Psoas muscle (tissue), 8 donors: Measurements from ENCODE around the gene RGS8. TPM values are rescaled to one million over a fixed set of nuclear protein-coding genes. Genes with fewer than 3 reads are reported as not detected.

Source experiments
- ATAC-seq, 4 donors: fragments of 200-7000 bp; cut with Tn5 transposase; one replicate each; pipeline ENCODE4 v1.9.1; 2020; ENCODE audit warnings: moderate library complexity in 3 of 4, mild to moderate bottlenecking in 2 of 4
- DNase-seq, 2 donors: peaks; one replicate each; pipeline ENCODE4 v3.0.0-alpha.2; 2020
- H3K27ac ChIP-seq: fragments of 200-600 bp; one replicate; pipeline ENCODE4 v1.8.0; 2022
- H3K27me3 ChIP-seq, 3 donors: fragments of 200-600 bp in 1 of 3; one replicate each; pipeline versions ENCODE4 v1.6.1 to v1.8.0; 2013 to 2022; ENCODE audit warnings: low read length in 2 of 3, mild to moderate bottlenecking in 2 of 3, moderate library complexity in 1 of 3; ENCODE audit not compliant: insufficient read depth in 3 of 3
- H3K36me3 ChIP-seq, 2 donors: fragments of 200-600 bp in 1 of 2; one replicate each; pipeline versions ENCODE4 v1.6.1 to v1.8.0; 2013 to 2022; ENCODE audit warnings: low read depth in 1 of 2, mild to moderate bottlenecking in 1 of 2, moderate library complexity in 1 of 2; ENCODE audit not compliant: insufficient read depth in 1 of 2
- H3K4me1 ChIP-seq: fragments of 200-600 bp; one replicate; pipeline ENCODE4 v1.8.0; 2022
- H3K4me3 ChIP-seq: fragments of 200-600 bp; one replicate; pipeline ENCODE4 v1.8.0; 2022; ENCODE audit warnings: mild to moderate bottlenecking
- H3K9me3 ChIP-seq: fragments of 200-600 bp; one replicate; pipeline ENCODE4 v1.8.0; 2022
- WGBS, 3 donors: extraction: QIAGEN DNeasy Blood & Tissue Kit; methylation state at CpG; one replicate each; pipeline versions ENCODE4 v1.1.6 to v1.1.7; 2013; 5-methylcytosine and 5-hydroxymethylcytosine counted together
- intact Hi-C, 2 donors: fragments of 100-400 bp; cut with DNase I; formaldehyde crosslinking; loops; one replicate each; pipeline versions ENCODE4 v1.11.0 to v1.14.2; 2022
- polyA plus RNA-seq, 3 donors: library from polyadenylated mRNA; stranded (reverse); fragments of 200-250 nt; gene quantifications; one replicate each; pipeline ENCODE4 v1.2.3, GENCODE V29; 2013
- total RNA-seq, 4 donors: library from RNA; stranded (reverse); fragmentation: NEBNext Ultra II Directional in 2 of 4; extraction: Animal tissue kit (Norgen Biotek cat#: 25700) in 2 of 4; gene quantifications; one replicate each; pipeline versions ENCODE4 v1.2.1 to v1.2.4, GENCODE V29; 2021 to 2023
- TF ChIP-seq, protein P1 (sequence below): fragments of 200-600 bp; IDR thresholded peaks from one replicate; pipeline ENCODE4 v1.8.0; 2022; ENCODE audit warnings: antibody characterized with exemption
- donor health status: healthy with polysubstance abuse.
- donor health status: DM: no; HTN: no; CAD: no; lungs with moderate emphysema.
- donor health status: Bipolar disorder and iron deficiency.
- donor health status: healthy.
- donor health status: DM: yes; HTN: yes; CAD: no.
- donor health status: DM: no; HTN: no; CAD: no.
- donor health status: DM: no; HTN: no; CAD: no.
- donor health status: DM: yes; HTN: yes; CAD: no.

Gene RGS8
- total and polyA plus RNA-seq, 7 donors: under 0.01 to 0.01 TPM; not detected in 5

DNA sequence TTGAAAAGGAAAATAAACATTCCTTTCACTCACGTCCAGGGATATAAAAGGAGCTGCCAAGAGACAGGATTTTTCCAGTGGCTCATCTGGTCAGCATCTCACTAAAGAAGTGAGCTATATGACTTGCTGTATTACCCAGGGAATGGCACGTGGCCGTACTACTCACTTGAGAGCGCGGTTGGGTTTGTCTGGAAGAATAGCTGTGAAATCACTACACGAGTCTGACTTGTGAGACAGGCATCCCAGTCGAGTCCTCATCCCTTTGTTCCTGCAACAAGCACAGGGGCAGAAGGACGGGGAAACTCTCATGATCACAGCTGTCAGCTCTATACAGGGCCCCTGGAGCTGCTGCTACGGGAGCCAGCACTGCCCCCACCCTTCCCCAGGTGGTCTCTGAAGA is 17.7 kb downstream of the RGS8 start:
- Histone ChIP-seq H3K36me3 (no peaks in the 10 kb centered on the region), H3K27me3 (peaks cover 0 to 7% (median 4%) of the 10 kb centered on the region in 3 donors), H3K4me1 (no peaks in the 10 kb centered on the region), H3K27ac (no peak overlapping the region), H3K9me3 (no peaks in the 10 kb centered on the region), H3K4me3 (no peak overlapping the region)
- TF ChIP-seq, protein P1, sequence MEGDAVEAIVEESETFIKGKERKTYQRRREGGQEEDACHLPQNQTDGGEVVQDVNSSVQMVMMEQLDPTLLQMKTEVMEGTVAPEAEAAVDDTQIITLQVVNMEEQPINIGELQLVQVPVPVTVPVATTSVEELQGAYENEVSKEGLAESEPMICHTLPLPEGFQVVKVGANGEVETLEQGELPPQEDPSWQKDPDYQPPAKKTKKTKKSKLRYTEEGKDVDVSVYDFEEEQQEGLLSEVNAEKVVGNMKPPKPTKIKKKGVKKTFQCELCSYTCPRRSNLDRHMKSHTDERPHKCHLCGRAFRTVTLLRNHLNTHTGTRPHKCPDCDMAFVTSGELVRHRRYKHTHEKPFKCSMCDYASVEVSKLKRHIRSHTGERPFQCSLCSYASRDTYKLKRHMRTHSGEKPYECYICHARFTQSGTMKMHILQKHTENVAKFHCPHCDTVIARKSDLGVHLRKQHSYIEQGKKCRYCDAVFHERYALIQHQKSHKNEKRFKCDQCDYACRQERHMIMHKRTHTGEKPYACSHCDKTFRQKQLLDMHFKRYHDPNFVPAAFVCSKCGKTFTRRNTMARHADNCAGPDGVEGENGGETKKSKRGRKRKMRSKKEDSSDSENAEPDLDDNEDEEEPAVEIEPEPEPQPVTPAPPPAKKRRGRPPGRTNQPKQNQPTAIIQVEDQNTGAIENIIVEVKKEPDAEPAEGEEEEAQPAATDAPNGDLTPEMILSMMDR: no peak
- intact Hi-C loops: no loop called here
- DNase-seq (no peak), ATAC-seq (no peak)
- 77 to 80% (median 78%) methylated on average over 9 of the region's 9 CpGs for WGBS, 3 donors

DNA sequence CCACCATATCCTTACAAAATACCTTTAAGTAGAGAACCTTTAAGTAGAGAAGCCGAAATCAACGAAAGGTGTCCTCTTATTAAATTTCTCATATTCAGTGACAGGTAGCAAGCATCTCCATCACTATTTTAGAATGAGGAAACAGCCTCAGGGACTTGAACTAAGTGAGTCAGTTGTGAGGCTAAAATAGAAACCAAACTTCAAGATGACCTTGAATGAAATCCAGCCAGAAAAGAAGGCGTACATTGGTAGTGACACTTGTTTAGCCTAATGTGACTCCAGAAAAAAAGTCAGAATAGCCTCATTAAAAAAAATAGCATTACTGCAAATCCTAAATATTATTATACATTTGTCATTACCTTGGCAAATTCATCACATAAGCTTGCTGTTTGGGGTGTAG is 20.1 kb downstream of the RGS8 start:
- H3K4me1 ChIP-seq: no peaks in the 10 kb centered on the region
- peaks cover 0 to 5% (median 0%) of the 10 kb centered on the region in 3 donors for H3K27me3 ChIP-seq
- 67 to 73% (median 69%) methylated on average over 3 of the region's 3 CpGs for WGBS, 3 donors
- intact Hi-C loops: no loop called here
- DNase-seq: no peak
- no peaks in the 10 kb centered on the region for H3K9me3 ChIP-seq
- TF ChIP-seq, protein P1: no peak
- no peak overlapping the region for H3K4me3 ChIP-seq
- no peak for ATAC-seq
- no peak overlapping the region for H3K27ac ChIP-seq
- H3K36me3 ChIP-seq: no peaks in the 10 kb centered on the region

DNA sequence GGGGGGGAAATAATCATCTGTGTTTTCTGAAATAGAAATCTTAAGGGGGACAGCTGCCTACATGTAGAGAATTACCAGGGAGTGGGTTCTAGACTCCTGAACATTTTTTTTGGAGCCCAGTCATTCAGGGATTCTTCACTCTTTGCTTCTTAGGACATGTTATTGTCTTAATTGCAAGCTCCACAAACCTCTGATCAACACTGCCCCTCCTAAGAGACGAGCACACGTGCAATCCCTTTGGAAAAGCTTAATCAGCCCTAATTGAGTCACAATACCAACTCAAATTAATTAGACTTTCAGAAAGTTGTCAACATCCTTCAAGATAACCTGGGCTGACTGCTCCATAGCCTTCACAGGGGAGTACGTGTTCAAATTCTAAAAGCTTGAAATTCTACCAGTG is 21.4 kb downstream of the RGS8 start:
- no peak for DNase-seq
- intact Hi-C loops: no loop called here

DNA sequence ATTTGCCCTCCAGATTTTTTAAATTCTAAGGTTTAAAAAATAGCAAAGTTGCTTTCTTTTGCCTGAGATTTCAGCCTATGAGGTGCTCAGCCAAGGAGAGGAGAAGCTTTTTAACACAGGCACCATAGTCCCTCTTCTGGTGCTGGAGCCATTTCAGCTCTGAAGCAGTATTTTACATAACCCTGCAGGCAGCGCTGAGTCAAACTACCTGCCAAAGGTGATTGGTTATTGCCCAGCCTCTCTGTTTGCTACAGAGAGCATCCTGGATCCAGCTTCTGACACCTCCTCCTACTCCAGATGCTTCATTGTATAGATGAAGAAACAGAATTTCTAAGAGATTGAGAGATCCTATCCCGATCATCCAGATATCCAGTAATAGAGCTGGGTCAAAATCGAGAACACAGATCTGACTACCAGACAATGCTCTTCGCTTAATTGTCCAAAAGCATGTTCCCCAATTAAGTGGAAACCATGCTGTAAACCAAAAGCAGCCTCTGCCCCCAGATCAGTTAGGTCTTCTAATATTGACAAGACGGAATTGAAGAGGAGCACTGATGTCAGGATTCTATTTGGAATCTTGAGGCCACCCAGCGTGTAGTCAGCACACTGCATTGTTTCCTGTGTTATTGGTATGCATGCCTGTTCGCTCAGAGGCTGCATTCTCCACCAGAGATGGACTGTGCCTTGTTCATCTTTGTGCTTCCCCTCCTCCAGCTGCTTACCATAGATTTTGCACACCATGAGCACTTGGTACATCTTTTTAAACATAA is 22.1 kb downstream of the RGS8 start:
- H3K27ac ChIP-seq: no peak overlapping the region
- intact Hi-C loops: no loop called here
- H3K9me3 ChIP-seq: no peaks in the 10 kb centered on the region
- H3K4me3 ChIP-seq: no peak overlapping the region
- ATAC-seq (no peak), DNase-seq (no peak)
- no peaks in the 10 kb centered on the region for H3K4me1 ChIP-seq
- 85 to 91% (median 89%) methylated on average over 7 of the region's 7 CpGs for WGBS, 3 donors
- TF ChIP-seq, protein P1: no peak
- H3K36me3 ChIP-seq: no peaks in the 10 kb centered on the region
- peaks cover 0 to 4% (median 0%) of the 10 kb centered on the region in 3 donors for H3K27me3 ChIP-seq

More for the DNA sequence above, 21.4 kb downstream of the RGS8 start:
- no peak overlapping the region for H3K4me3 ChIP-seq
- no peaks in the 10 kb centered on the region for H3K36me3 ChIP-seq
- no peak for ATAC-seq
- 90 to 93% (median 91%) methylated on average over 3 of the region's 3 CpGs for WGBS, 3 donors
- H3K4me1 ChIP-seq: no peaks in the 10 kb centered on the region
- H3K9me3 ChIP-seq: no peaks in the 10 kb centered on the region
- H3K27me3 ChIP-seq: peaks cover 0 to 4% (median 0%) of the 10 kb centered on the region in 3 donors
- H3K27ac ChIP-seq: no peak overlapping the region
- TF ChIP-seq, protein P1: no peak

DNA sequence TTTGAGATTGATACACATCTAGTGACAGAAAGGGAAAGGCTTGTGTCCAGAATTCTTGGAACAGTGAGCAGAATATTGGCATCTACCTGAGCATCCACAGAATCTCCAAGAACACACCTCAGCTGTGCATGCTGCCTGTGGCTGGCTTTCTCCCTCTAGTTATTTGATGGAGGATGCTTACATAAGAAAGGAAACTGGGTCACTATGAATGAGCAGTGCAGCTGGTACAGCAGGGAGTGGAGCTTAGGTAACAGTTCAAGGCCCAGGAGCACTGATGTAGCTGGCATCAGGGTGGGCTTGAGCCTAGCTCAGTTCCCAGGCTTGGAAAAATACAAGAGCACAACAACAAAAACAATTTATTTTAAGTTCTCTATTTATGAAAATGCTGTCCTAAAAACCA is 26.3 kb downstream of the RGS8 start:
- intact Hi-C loops: no loop called here
- TF ChIP-seq, protein P1: no peak

More for the DNA sequence above, 26.3 kb downstream of the RGS8 start:
- Histone ChIP-seq H3K9me3 (no peaks in the 10 kb centered on the region), H3K27me3 (peaks cover 0 to 4% (median 0%) of the 10 kb centered on the region in 3 donors), H3K27ac (no peak overlapping the region), H3K4me3 (no peak overlapping the region), H3K4me1 (no peaks in the 10 kb centered on the region), H3K36me3 (no peaks in the 10 kb centered on the region)
- no peak for DNase-seq
- no peak for ATAC-seq
